Naive B cell (primary cell): ENCODE data around the gene ZFHX3. TPM values are rescaled to one million over a fixed set of nuclear protein-coding genes. Genes with fewer than 3 reads are reported as not detected.

ENCODE experiments used
- ATAC-seq, 2 donors: fragments of 150-1000 bp; cut with Tn5 transposase; 2 replicates each; pipeline ENCODE4 v1.10.0; 2021; ENCODE audit warnings: low read depth in 2 of 2, mild to moderate bottlenecking in 2 of 2, moderate library complexity in 2 of 2
- DNase-seq: peaks from one replicate; pipeline ENCODE4 v3.0.0; 2022
- H3K27ac Mint-ChIP-seq, 6 donors: one replicate each; pipeline ENCODE4 v1.8.0; 2020 to 2022; ENCODE audit warnings: mild to moderate bottlenecking in 6 of 6, mixed read lengths in 6 of 6, moderate library complexity in 5 of 6, inconsistent platforms in 2 of 6
- H3K27me3 Mint-ChIP-seq, 3 donors: one replicate each; pipeline ENCODE4 v1.8.0; 2021 to 2022; ENCODE audit warnings: mixed read lengths in 3 of 3, mild to moderate bottlenecking in 1 of 3
- H3K36me3 Mint-ChIP-seq, 2 donors: one replicate each; pipeline ENCODE4 v1.8.0; 2020 to 2022; ENCODE audit warnings: mixed read lengths in 2 of 2, inconsistent platforms in 1 of 2, mild to moderate bottlenecking in 1 of 2
- H3K4me1 Mint-ChIP-seq, 3 donors: one replicate each; pipeline ENCODE4 v1.8.0; 2020 to 2022; ENCODE audit warnings: mixed read lengths in 3 of 3, inconsistent platforms in 1 of 3, mild to moderate bottlenecking in 1 of 3, moderate library complexity in 1 of 3
- H3K4me3 Mint-ChIP-seq, 8 donors: one replicate each; pipeline ENCODE4 v1.8.0; 2020 to 2022; ENCODE audit warnings: mild to moderate bottlenecking in 8 of 8, mixed read lengths in 8 of 8, moderate library complexity in 8 of 8, inconsistent platforms in 2 of 8
- H3K9me3 Mint-ChIP-seq, 7 donors: one replicate each; pipeline ENCODE4 v1.8.0; 2020 to 2022; ENCODE audit warnings: mixed read lengths in 7 of 7, mild to moderate bottlenecking in 5 of 7, inconsistent platforms in 2 of 7, moderate library complexity in 1 of 7
- polyA plus RNA-seq, 6 donors: library from polyadenylated mRNA; unstranded; fragments of 300-500 nt; fragmentation: Illumina TruSeq; gene quantifications; one replicate each; pipeline ENCODE4 v1.2.3, GENCODE V29; 2021; ENCODE audit warnings: low read depth in 6 of 6

Gene ZFHX3
- polyA plus RNA-seq, 6 donors from 2014 or later = 0.08 to 0.61 (median 0.24) TPM; not detected in 1

GRCh38 chr16:73025856-73026210 is 22.1 kb downstream of the ZFHX3 start:
- Mint-ChIP-seq H3K9me3 (no peaks in the 10 kb centered on the region), H3K36me3 (no peaks in the 10 kb centered on the region), H3K4me1 (peaks cover 1 to 7% (median 5%) of the 10 kb centered on the region in 3 donors)

GRCh38 chr16:73025151-73025855 is 22.6 kb downstream of the ZFHX3 start:
- Mint-ChIP-seq H3K4me3 (no peak overlapping the region), H3K27ac (no peak overlapping the region), H3K27me3 (peaks cover 0 to 6% (median 5%) of the 10 kb centered on the region in 3 donors), H3K36me3 (no peaks in the 10 kb centered on the region), H3K4me1 (peaks cover 0 to 7% (median 5%) of the 10 kb centered on the region in 3 donors), H3K9me3 (no peaks in the 10 kb centered on the region)
- DNase-seq = no peak
- ATAC-seq = no peak

More at GRCh38 chr16:73025856-73026210, 22.1 kb downstream of the ZFHX3 start:
- Mint-ChIP-seq H3K27me3 (peaks cover 0 to 10% (median 9%) of the 10 kb centered on the region in 3 donors), H3K27ac (no peak overlapping the region), H3K4me3 (no peak overlapping the region)
- DNase-seq (no peak), ATAC-seq (no peak)

GRCh38 chr16:73024571-73025105 is 23.3 kb downstream of the ZFHX3 start:
- Mint-ChIP-seq H3K9me3 (no peaks in the 10 kb centered on the region), H3K27ac (no peak overlapping the region), H3K4me3 (no peak overlapping the region), H3K27me3 (no peaks in the 10 kb centered on the region), H3K4me1 (peaks cover 0 to 7% (median 5%) of the 10 kb centered on the region in 3 donors), H3K36me3 (no peaks in the 10 kb centered on the region)
- no peak for ATAC-seq
- no peak for DNase-seq

- no peak overlapping the region for H3K4me3 Mint-ChIP-seq
- no peak for DNase-seq
- H3K4me1 Mint-ChIP-seq = peaks cover 0 to 7% (median 5%) of the 10 kb centered on the region in 3 donors
- H3K9me3 Mint-ChIP-seq = no peaks in the 10 kb centered on the region
- ATAC-seq = no peak
- no peaks in the 10 kb centered on the region for H3K36me3 Mint-ChIP-seq
- H3K27me3 Mint-ChIP-seq = no peaks in the 10 kb centered on the region
- H3K27ac Mint-ChIP-seq = peak overlapping the region in 1 of 6 donors; percentile 30
These were observed 24.0 kb downstream of the ZFHX3 start for GRCh38 chr16:73023752-73024570.

GRCh38 chr16:73023320-73023719 is 24.6 kb downstream of the ZFHX3 start:
- H3K27ac Mint-ChIP-seq = peak overlapping the region in 1 of 6 donors; percentile 30
- peaks cover 0 to 7% (median 5%) of the 10 kb centered on the region in 3 donors for H3K4me1 Mint-ChIP-seq
- H3K27me3 Mint-ChIP-seq = no peaks in the 10 kb centered on the region
- no peaks in the 10 kb centered on the region for H3K9me3 Mint-ChIP-seq
- no peaks in the 10 kb centered on the region for H3K36me3 Mint-ChIP-seq
- no peak for DNase-seq
- H3K4me3 Mint-ChIP-seq = peak overlapping the region in 1 of 8 donors; percentile 16
- no peak for ATAC-seq

- ATAC-seq = no peak
- Mint-ChIP-seq H3K4me1 (peaks cover 0 to 5% (median 4%) of the 10 kb centered on the region in 3 donors), H3K27ac (peak overlapping the region in 1 of 6 donors; percentile 53), H3K36me3 (no peaks in the 10 kb centered on the region), H3K27me3 (no peaks in the 10 kb centered on the region), H3K9me3 (no peaks in the 10 kb centered on the region), H3K4me3 (no peak overlapping the region)
- no peak for DNase-seq
These were observed 25.4 kb downstream of the ZFHX3 start for GRCh38 chr16:73022534-73022933.

- Mint-ChIP-seq H3K36me3 (no peaks in the 10 kb centered on the region), H3K9me3 (no peaks in the 10 kb centered on the region), H3K4me1 (peaks cover 5 to 8% (median 5%) of the 10 kb centered on the region in 3 donors), H3K4me3 (no peak overlapping the region), H3K27me3 (no peaks in the 10 kb centered on the region), H3K27ac (no peak overlapping the region)
- ATAC-seq (no peak), DNase-seq (no peak)
These were observed 25.9 kb downstream of the ZFHX3 start for GRCh38 chr16:73021866-73022495.

GRCh38 chr16:73020409-73020884 is 27.5 kb downstream of the ZFHX3 start:
- no peak overlapping the region for H3K4me3 Mint-ChIP-seq
- H3K36me3 Mint-ChIP-seq = no peaks in the 10 kb centered on the region
- H3K27me3 Mint-ChIP-seq = no peaks in the 10 kb centered on the region
- no peaks in the 10 kb centered on the region for H3K9me3 Mint-ChIP-seq
- peaks cover 12 to 18% (median 17%) of the 10 kb centered on the region in 3 donors for H3K4me1 Mint-ChIP-seq
- no peak for DNase-seq
- ATAC-seq = no peak
- no peak overlapping the region for H3K27ac Mint-ChIP-seq

- Mint-ChIP-seq H3K27ac (peak overlapping the region in 1 of 6 donors; percentile 42), H3K4me3 (no peak overlapping the region), H3K4me1 (peaks cover 12 to 18% (median 17%) of the 10 kb centered on the region in 3 donors), H3K9me3 (no peaks in the 10 kb centered on the region), H3K36me3 (no peaks in the 10 kb centered on the region), H3K27me3 (no peaks in the 10 kb centered on the region)
- DNase-seq (no peak), ATAC-seq (no peak)
These were observed 28.2 kb downstream of the ZFHX3 start for GRCh38 chr16:73019457-73020362.

- no peak overlapping the region for H3K27ac Mint-ChIP-seq
- no peaks in the 10 kb centered on the region for H3K27me3 Mint-ChIP-seq
- ATAC-seq = no peak
These were observed 29.0 kb downstream of the ZFHX3 start for GRCh38 chr16:73018821-73019456.

GRCh38 chr16:73017321-73017720 is 30.6 kb downstream of the ZFHX3 start:
- Mint-ChIP-seq H3K27me3 (no peaks in the 10 kb centered on the region), H3K27ac (no peak overlapping the region), H3K36me3 (no peaks in the 10 kb centered on the region), H3K4me1 (peaks cover 12 to 14% (median 12%) of the 10 kb centered on the region in 3 donors), H3K9me3 (no peaks in the 10 kb centered on the region), H3K4me3 (no peak overlapping the region)
- DNase-seq = no peak
- ATAC-seq = no peak

More at GRCh38 chr16:73018821-73019456, 29.0 kb downstream of the ZFHX3 start:
- Mint-ChIP-seq H3K9me3 (no peaks in the 10 kb centered on the region), H3K4me1 (peaks cover 12 to 16% (median 12%) of the 10 kb centered on the region in 3 donors), H3K36me3 (no peaks in the 10 kb centered on the region), H3K4me3 (no peak overlapping the region)
- no peak for DNase-seq

GRCh38 chr16:73016488-73016830 is 31.5 kb downstream of the ZFHX3 start:
- peaks cover 12 to 14% (median 14%) of the 10 kb centered on the region in 3 donors for H3K4me1 Mint-ChIP-seq
- peak overlapping the region in 4 of 6 donors; percentile 13 to 84 (median 32) for H3K27ac Mint-ChIP-seq
- no peaks in the 10 kb centered on the region for H3K36me3 Mint-ChIP-seq
- no peak overlapping the region for H3K4me3 Mint-ChIP-seq
- no peaks in the 10 kb centered on the region for H3K9me3 Mint-ChIP-seq
- no peak for DNase-seq
- ATAC-seq = no peak
- no peaks in the 10 kb centered on the region for H3K27me3 Mint-ChIP-seq
